Hepatocyte (in vitro differentiated cells): ENCODE results near the gene FILIP1L. TPM values are rescaled to one million over a fixed set of nuclear protein-coding genes. Genes with fewer than 3 reads are reported as not detected.
A peak's percentile ranks its signal among the peaks of the same experiment; 100 is the strongest.

Experiments used
- DNase-seq: peaks from one replicate; pipeline ENCODE4 v3.0.0-alpha.2; 2016; ENCODE audit warnings: low spot score
- H2AFZ ChIP-seq: fragments of 200-600 bp; sonication (generic); 2 replicates; pipeline ENCODE4 v1.6.0; 2016; ENCODE audit warnings: antibody characterized with exemption, mild to moderate bottlenecking
- H3K27ac ChIP-seq: fragments of 200-600 bp; sonication (generic); 2 replicates; pipeline ENCODE4 v1.5.1; 2016; ENCODE audit warnings: mild to moderate bottlenecking
- H3K27me3 ChIP-seq: fragments of 200-600 bp; sonication (generic); 2 replicates; pipeline ENCODE4 v1.6.1; 2016
- H3K36me3 ChIP-seq: fragments of 200-600 bp; sonication (generic); replicated peaks from 2 replicates; pipeline ENCODE4 v1.5.1; 2016; ENCODE audit warnings: low read depth; ENCODE audit not compliant: insufficient read depth
- H3K4me1 ChIP-seq: fragments of 200-600 bp; sonication (generic); 2 replicates; pipeline ENCODE4 v1.5.1; 2016; ENCODE audit warnings: mild to moderate bottlenecking, moderate library complexity; ENCODE audit not compliant: insufficient read depth
- H3K4me2 ChIP-seq: fragments of 200-600 bp; sonication (generic); 2 replicates; pipeline ENCODE4 v1.6.0; 2016
- H3K4me3 ChIP-seq: fragments of 200-600 bp; sonication (generic); 2 replicates; pipeline ENCODE4 v1.5.1; 2016; ENCODE audit warnings: mild to moderate bottlenecking
- H3K79me2 ChIP-seq: fragments of 200-600 bp; sonication (generic); 2 replicates; pipeline ENCODE4 v1.6.0; 2017; ENCODE audit warnings: mild to moderate bottlenecking
- H3K9me2 ChIP-seq: fragments of 200-600 bp; sonication (generic); replicated peaks from 2 replicates; pipeline ENCODE4 v1.6.0; 2017; ENCODE audit warnings: mild to moderate bottlenecking; ENCODE audit not compliant: insufficient read depth
- H3K9me3 ChIP-seq: fragments of 200-600 bp; sonication (generic); 2 replicates; pipeline ENCODE4 v1.5.1; 2016; ENCODE audit warnings: low read depth, mild to moderate bottlenecking
- H4K20me1 ChIP-seq: fragments of 200-600 bp; sonication (generic); 2 replicates; pipeline ENCODE4 v1.6.0; 2016; ENCODE audit warnings: mild to moderate bottlenecking; ENCODE audit not compliant: insufficient read depth, poor library complexity, severe bottlenecking
- CTCF ChIP-seq: fragments of 200-600 bp; sonication (generic); IDR thresholded peaks from 2 replicates; pipeline ENCODE4 v1.5.1; 2016; ENCODE audit warnings: antibody characterized with exemption, mild to moderate bottlenecking; ENCODE audit not compliant: poor library complexity
- EZH2 ChIP-seq: fragments of 200-600 bp; sonication (generic); IDR thresholded peaks from 2 replicates; pipeline ENCODE4 v1.6.1; 2016; ENCODE audit warnings: antibody characterized with exemption, mild to moderate bottlenecking, borderline replicate concordance
- EZH2phosphoT487 ChIP-seq: fragments of 200-600 bp; sonication (generic); IDR thresholded peaks from one replicate; pipeline ENCODE4 v1.6.1; 2018; ENCODE audit warnings: antibody characterized with exemption, mild to moderate bottlenecking, low read depth, moderate library complexity; ENCODE audit not compliant: unreplicated experiment, severe bottlenecking
- WGBS: methylation state at CpG from one replicate; pipeline ENCODE4 v1.1.6; 2016; ENCODE audit warnings: low lambda C conversion rate; ENCODE audit errors: missing lambda C conversion rate; 5-methylcytosine and 5-hydroxymethylcytosine counted together
- polyA plus RNA-seq: library from polyadenylated mRNA; unstranded; fragments of >200 nt; fragmentation: Nextera tagmentation; extraction: Ambion mirVana; gene quantifications from 2 replicates; pipeline ENCODE4 v1.2.1, GENCODE V29; 2016
- total RNA-seq: library from RNA; depleted of rRNA; stranded (reverse); fragments of >200 nt; gene quantifications from 2 replicates; pipeline ENCODE4 v1.2.3, GENCODE V29; 2014

FILIP1L gene
- total and polyA plus RNA-seq, 2 experiments from 2014 or later = 48.2 to 49.4 TPM

GRCh38 chr3:100073049-100073713 is 41.1 kb downstream of the FILIP1L start:
- Histone ChIP-seq H3K27ac (peak overlapping the region; percentile 94), H3K36me3 (no peaks in the 10 kb centered on the region), H3K79me2 (no peaks in the 10 kb centered on the region), H3K4me1 (peaks cover 41% of the 10 kb centered on the region), H3K27me3 (no peaks in the 10 kb centered on the region), H3K4me2 (peak overlapping the region; percentile 55), H2AFZ (peak overlapping the region; percentile 11), H3K4me3 (no peak overlapping the region), H4K20me1 (no peaks in the 10 kb centered on the region), H3K9me3 (no peaks in the 10 kb centered on the region), H3K9me2 (no peaks in the 10 kb centered on the region)
- 74% methylated on average over 1 of the region's 1 CpG for WGBS
- no peak for DNase-seq
- TF ChIP-seq EZH2 (no peak), CTCF (no peak), EZH2phosphoT487 (no peak)

- WGBS = 95% methylated on average over 3 of the region's 3 CpGs
- Histone ChIP-seq H3K27me3 (no peaks in the 10 kb centered on the region), H3K79me2 (no peaks in the 10 kb centered on the region), H3K4me3 (no peak overlapping the region), H3K4me1 (peaks cover 44% of the 10 kb centered on the region), H3K36me3 (no peaks in the 10 kb centered on the region), H3K27ac (peak overlapping the region; percentile 94), H4K20me1 (no peaks in the 10 kb centered on the region), H2AFZ (no peak overlapping the region), H3K4me2 (no peak overlapping the region), H3K9me2 (no peaks in the 10 kb centered on the region), H3K9me3 (no peaks in the 10 kb centered on the region)
- DNase-seq = no peak
- TF ChIP-seq EZH2phosphoT487 = no peak
- TF ChIP-seq EZH2 = no peak
- no peak for TF ChIP-seq CTCF
These were observed 41.8 kb downstream of the FILIP1L start for GRCh38 chr3:100072326-100073048.

GRCh38 chr3:100069472-100069871 is 44.8 kb downstream of the FILIP1L start:
- Histone ChIP-seq H3K27ac (peak overlapping the region; percentile 5), H2AFZ (no peak overlapping the region), H3K9me2 (no peaks in the 10 kb centered on the region), H3K9me3 (no peaks in the 10 kb centered on the region), H3K79me2 (no peaks in the 10 kb centered on the region), H3K4me2 (no peak overlapping the region), H3K27me3 (no peaks in the 10 kb centered on the region), H3K4me3 (no peak overlapping the region), H3K4me1 (peaks cover 24% of the 10 kb centered on the region), H4K20me1 (no peaks in the 10 kb centered on the region), H3K36me3 (no peaks in the 10 kb centered on the region)
- DNase-seq = no peak
- WGBS = 79% methylated on average over 3 of the region's 3 CpGs
- no peak for TF ChIP-seq CTCF
- TF ChIP-seq EZH2phosphoT487 = no peak
- TF ChIP-seq EZH2 = no peak
